HepG2 (cell line): ENCODE measurements around the gene HRG. TPM values are rescaled to one million over a fixed set of nuclear protein-coding genes. Genes with fewer than 3 reads are reported as not detected.

Experiments used
- ADNP ChIP-seq: sonication (generic); formaldehyde crosslinking; IDR thresholded peaks from 2 replicates; pipeline ENCODE4 v1.4.0; 2020; ENCODE audit warnings: missing genetic modification reagents
- AGO1 ChIP-seq: fragments of 200-400 bp; formaldehyde crosslinking; IDR thresholded peaks from 2 replicates; pipeline ENCODE4 v1.6.1; 2017; ENCODE audit warnings: mild to moderate bottlenecking, low read depth, low read length, moderate library complexity; ENCODE audit not compliant: poor library complexity, severe bottlenecking
- CBFB ChIP-seq: sonication (generic); formaldehyde crosslinking; IDR thresholded peaks from 2 replicates; pipeline ENCODE4 v1.4.0; 2020; ENCODE audit warnings: missing genetic modification reagents
- HINFP ChIP-seq: sonication (generic); formaldehyde crosslinking; IDR thresholded peaks from 2 replicates; pipeline ENCODE4 v1.4.0; 2020; ENCODE audit warnings: low read depth, mild to moderate bottlenecking, missing genetic modification reagents
- IKZF1 ChIP-seq: fragments of 450-650 bp; IDR thresholded peaks from 2 replicates; pipeline ENCODE4 v1.7.1; 2016
- SKI ChIP-seq: fragments of 450-650 bp; IDR thresholded peaks from one replicate; pipeline ENCODE4 v1.6.1; 2018; ENCODE audit warnings: mild to moderate bottlenecking; ENCODE audit not compliant: partially characterized antibody
- TAF1 ChIP-seq: sonication (generic); formaldehyde crosslinking; IDR thresholded peaks from 2 replicates; pipeline ENCODE4 v1.4.0; 2020; ENCODE audit warnings: missing genetic modification reagents
- TOE1 ChIP-seq: sonication (generic); formaldehyde crosslinking; IDR thresholded peaks from 2 replicates; pipeline ENCODE4 v1.4.0; 2020; ENCODE audit warnings: mild to moderate bottlenecking, missing genetic modification reagents
- ZKSCAN5 ChIP-seq: sonication (generic); formaldehyde crosslinking; IDR thresholded peaks from 2 replicates; pipeline ENCODE4 v1.5.1; 2020; ENCODE audit warnings: mild to moderate bottlenecking, missing genetic modification reagents
- ZNF224 ChIP-seq: sonication (generic); formaldehyde crosslinking; IDR thresholded peaks from 2 replicates; pipeline ENCODE4 v1.5.0; 2020; ENCODE audit warnings: mild to moderate bottlenecking, missing genetic modification reagents
- ZNF460 ChIP-seq: sonication (generic); formaldehyde crosslinking; IDR thresholded peaks from 2 replicates; pipeline ENCODE4 v1.5.1; 2020; ENCODE audit warnings: missing genetic modification reagents, mild to moderate bottlenecking, borderline replicate concordance
- polyA plus RNA-seq, 8 experiments: library from polyadenylated mRNA; depleted of rRNA in 3 of 8; stranded (reverse) in 7 of 8; unstranded in 1 of 8; fragments of >200 nt; fragmentation: Illumina TruSeq in 4 of 8; extraction: Trizol in 4 of 8; gene quantifications; 2 replicates each; pipeline versions ENCODE4 v1.2.1 to v1.2.3, GENCODE V29; 2011 to 2016; ENCODE audit warnings: low read depth in 4 of 8, missing spikeins in 1 of 8, mixed read lengths in 1 of 8; ENCODE audit not compliant: insufficient read depth in 1 of 8
- total RNA-seq, 5 experiments: library from RNA; depleted of rRNA; stranded (reverse); fragments of >200 nt; fragmentation: Illumina TruSeq; extraction: Trizol; gene quantifications; 2 replicates each; pipeline ENCODE4 v1.2.3, GENCODE V29; 2016; ENCODE audit warnings: low read depth in 1 of 5
- TF ChIP-seq, protein P1 (sequence below), 2 experiments: fragments of 450-650 bp in 1 of 2; sonication (generic) in 1 of 2; formaldehyde crosslinking; IDR thresholded peaks; 2 replicates each; pipeline versions ENCODE4 v1.5.0 to v1.8.0; 2020 to 2022; ENCODE audit warnings: mild to moderate bottlenecking in 1 of 2, missing genetic modification reagents in 1 of 2
- TF ChIP-seq, protein P2 (sequence below): IDR thresholded peaks from 2 replicates; pipeline ENCODE4 v1.4.0; 2020; ENCODE audit warnings: mild to moderate bottlenecking, missing genetic modification reagents

HRG gene
- total and polyA plus RNA-seq, 2 of the 13 experiments (the other 11 are each of a cell fraction or from before 2014, with no cell fraction given), result 0.09 to 0.11 TPM

DNA sequence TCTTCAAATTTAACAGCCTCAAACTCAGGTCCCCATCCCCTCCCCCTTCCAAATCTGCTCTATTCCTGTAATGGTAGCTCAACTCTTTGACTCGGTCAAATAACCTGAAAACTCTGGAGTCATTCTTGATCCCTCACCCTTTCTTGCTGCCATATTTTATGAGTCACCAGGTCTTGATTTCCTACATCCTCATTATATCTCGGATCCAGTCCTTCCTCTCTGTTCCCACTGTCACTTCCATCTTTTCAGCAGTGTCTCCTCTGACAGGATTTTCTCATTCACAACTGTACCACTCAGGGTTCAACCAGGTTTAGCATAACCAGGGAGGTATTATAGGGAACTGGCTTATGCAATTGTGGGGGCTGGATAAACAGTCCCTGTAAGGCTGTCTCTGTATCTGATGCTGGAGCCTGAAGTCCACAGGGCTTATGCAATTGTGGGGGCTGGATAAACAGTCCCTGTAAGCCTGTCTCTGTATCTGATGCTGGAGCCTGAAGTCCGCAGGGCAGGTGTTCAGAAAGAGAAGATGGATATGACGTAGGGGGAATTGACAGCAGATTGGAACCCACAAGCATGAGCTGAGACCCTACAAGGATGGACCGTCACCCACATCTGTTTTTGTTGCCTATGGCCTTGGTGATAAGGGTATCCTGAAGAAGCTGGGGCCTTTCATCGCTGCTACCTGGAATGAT is 34.7 kb upstream of the HRG start (continued):
- TF ChIP-seq, protein P1, sequence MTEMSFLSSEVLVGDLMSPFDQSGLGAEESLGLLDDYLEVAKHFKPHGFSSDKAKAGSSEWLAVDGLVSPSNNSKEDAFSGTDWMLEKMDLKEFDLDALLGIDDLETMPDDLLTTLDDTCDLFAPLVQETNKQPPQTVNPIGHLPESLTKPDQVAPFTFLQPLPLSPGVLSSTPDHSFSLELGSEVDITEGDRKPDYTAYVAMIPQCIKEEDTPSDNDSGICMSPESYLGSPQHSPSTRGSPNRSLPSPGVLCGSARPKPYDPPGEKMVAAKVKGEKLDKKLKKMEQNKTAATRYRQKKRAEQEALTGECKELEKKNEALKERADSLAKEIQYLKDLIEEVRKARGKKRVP (CRISPR knock-in tag; IDR thresholded peaks at IDR 0.05), result peak in 1 of 2 experiments; percentile 96; a peak in 2 of 4 replicates
- TF ChIP-seq SKI (peak; percentile 88), ZNF224 (CRISPR knock-in tag) (no peak), AGO1 (no peak), ZKSCAN5 (CRISPR knock-in tag) (peak; percentile 51; the same call in 1 of the 2 replicates), CBFB (0 out of 2 replicates have a peak, but pooled peaks have one; percentile 21), HINFP (CRISPR knock-in tag) (peak; percentile 40; the same call in 1 of the 2 replicates), ZNF460 (no peak), TAF1 (CRISPR knock-in tag) (no peak), IKZF1 (no peak), TOE1 (CRISPR knock-in tag) (0 out of 2 replicates have a peak, but pooled peaks have one; percentile 44), ADNP (CRISPR knock-in tag) (no peak)
- TF ChIP-seq, protein P2, sequence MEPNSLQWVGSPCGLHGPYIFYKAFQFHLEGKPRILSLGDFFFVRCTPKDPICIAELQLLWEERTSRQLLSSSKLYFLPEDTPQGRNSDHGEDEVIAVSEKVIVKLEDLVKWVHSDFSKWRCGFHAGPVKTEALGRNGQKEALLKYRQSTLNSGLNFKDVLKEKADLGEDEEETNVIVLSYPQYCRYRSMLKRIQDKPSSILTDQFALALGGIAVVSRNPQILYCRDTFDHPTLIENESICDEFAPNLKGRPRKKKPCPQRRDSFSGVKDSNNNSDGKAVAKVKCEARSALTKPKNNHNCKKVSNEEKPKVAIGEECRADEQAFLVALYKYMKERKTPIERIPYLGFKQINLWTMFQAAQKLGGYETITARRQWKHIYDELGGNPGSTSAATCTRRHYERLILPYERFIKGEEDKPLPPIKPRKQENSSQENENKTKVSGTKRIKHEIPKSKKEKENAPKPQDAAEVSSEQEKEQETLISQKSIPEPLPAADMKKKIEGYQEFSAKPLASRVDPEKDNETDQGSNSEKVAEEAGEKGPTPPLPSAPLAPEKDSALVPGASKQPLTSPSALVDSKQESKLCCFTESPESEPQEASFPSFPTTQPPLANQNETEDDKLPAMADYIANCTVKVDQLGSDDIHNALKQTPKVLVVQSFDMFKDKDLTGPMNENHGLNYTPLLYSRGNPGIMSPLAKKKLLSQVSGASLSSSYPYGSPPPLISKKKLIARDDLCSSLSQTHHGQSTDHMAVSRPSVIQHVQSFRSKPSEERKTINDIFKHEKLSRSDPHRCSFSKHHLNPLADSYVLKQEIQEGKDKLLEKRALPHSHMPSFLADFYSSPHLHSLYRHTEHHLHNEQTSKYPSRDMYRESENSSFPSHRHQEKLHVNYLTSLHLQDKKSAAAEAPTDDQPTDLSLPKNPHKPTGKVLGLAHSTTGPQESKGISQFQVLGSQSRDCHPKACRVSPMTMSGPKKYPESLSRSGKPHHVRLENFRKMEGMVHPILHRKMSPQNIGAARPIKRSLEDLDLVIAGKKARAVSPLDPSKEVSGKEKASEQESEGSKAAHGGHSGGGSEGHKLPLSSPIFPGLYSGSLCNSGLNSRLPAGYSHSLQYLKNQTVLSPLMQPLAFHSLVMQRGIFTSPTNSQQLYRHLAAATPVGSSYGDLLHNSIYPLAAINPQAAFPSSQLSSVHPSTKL (CRISPR knock-in tag), result peak; percentile 90
